GM18526 (cell line): ENCODE results near the gene ZNF70.

ENCODE experiments used
- POLR2A ChIP-seq: IDR thresholded peaks from 3 replicates; pipeline ENCODE4 v1.6.1; 2011; ENCODE audit not compliant: insufficient read length; ENCODE audit errors: extremely low read depth

The ZNF70 gene

GRCh38 chr22:23750714-23751440 is at the start of gene ZNF70:
Gene ZNF70 (minus strand): TSS chr22:23751112. CDS start chr22:23745140, 5,972 bp downstream.
- peak; percentile 46 for TF ChIP-seq POLR2A

DNA sequence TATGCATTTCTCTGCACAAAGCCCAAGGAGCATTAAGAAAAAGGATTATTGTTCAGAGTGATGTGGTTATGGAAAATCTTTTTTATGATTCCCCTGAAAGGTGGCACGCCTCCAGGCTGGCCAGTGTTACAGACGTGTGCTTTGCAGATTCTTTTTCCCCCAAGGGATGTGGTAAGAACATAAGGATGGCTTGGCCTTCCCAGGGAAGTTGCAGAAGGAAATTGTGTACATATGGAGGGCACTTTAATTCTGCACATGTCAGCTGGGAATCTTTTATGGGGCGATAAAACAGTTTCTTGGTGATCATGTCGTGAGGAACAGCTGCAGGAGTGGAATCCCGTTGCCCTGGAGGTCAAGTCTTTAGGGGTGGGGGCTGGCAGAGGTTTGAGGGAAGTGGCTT is 45.5 kb upstream of the ZNF70 start:
- no peak for TF ChIP-seq POLR2A

DNA sequence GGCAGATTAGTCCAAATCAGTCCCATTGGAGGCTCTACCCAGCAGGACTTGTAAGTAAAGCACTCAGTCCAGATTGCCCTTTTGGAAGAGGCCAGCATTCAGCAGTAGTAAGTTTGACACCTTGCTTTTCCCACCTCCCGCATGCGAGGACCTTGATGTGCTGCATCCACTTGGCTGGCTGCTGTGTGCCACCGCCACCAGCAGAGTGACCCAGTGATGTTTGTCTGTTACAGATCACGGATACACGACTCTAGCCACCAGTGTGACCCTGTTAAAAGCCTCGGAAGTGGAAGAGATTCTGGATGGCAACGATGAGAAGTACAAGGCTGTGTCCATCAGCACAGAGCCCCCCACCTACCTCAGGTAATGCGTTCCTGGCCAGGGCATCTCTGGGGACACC is 42.4 kb upstream of the ZNF70 start:
- TF ChIP-seq POLR2A = no peak

- no peak for TF ChIP-seq POLR2A
These were observed 41.1 kb upstream of the ZNF70 start for GRCh38 chr22:23791738-23792645.

DNA sequence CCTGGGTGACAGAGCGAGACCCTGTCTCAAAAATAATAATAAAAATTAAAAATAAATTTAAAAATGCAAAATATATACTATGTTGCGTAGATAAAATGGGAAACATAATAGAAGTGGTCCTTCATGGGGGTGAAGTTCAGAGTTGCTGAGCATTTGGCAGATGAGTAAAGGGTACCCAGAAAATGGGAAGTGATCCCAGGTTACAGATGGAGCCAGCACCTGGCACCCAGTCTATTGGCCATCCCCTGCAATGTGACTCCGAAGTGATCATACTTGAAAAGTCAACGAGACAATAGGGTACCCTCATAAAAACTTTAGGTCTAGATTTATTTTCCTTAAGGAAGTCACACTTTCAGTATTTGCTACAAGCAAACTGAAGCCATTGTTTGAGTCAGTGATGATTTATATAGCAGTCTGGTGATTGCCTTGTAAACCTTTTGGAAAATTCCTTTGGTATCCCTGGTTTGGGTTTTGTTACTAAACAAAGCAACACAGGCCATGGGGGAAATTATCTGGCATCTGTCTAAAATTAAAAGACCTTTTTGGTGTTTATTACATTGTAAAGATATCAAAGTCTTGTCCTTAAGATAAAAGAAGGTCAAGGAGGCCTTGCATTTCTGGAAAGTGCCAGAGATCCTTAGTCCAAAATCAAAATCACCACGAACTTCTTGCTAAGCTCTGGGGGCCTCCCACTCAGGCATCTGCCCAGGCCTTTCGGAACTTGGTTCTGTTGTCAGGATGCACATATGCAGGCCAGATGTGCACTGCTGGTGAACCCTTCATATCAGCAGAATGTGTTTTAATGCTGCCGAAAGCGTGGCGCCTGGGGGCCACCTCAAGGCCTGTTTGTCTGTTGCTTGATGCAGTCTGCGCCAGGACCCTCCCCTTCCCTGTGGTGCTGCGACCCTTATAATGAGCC is 40.2 kb upstream of the ZNF70 start:
- no peak for TF ChIP-seq POLR2A

GRCh38 chr22:23789638-23790037 is 38.7 kb upstream of the ZNF70 start:
- no peak for TF ChIP-seq POLR2A

GRCh38 chr22:23789121-23789520 is 38.2 kb upstream of the ZNF70 start:
- no peak for TF ChIP-seq POLR2A

DNA sequence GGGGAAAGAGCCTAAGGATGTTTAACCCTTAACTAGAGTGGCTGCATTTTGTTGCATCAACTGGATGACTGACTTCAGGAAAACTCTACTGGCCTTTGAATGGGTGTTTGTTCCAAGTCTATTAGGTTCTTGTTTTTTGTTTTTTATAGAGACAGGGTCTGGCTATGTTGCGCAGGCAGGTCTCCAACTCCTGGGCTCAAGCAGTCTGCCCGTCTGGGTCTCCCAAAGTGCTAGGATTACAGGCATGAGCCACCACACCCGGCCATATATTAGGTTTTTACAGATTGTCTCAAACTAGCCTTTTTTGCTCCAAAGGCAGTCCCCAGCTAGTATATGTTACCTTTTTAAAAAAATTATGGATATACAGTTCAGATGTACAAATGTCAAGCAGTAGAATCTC is 37.0 kb upstream of the ZNF70 start:
- TF ChIP-seq POLR2A = no peak

DNA sequence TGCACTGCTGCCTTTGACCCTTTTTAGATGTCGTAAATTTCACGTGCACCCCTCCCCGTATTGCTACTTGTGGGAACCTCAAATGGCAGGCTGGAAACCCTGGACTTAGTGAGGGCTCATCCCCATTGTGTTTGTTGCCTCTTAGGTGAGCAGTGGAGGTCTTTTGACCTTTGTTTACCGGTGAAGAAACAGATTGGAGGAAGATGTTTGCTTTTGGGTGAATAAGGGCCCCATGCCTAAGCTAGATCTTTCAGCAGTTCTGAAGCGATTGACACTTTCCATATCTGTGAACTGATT is 36.6 kb upstream of the ZNF70 start:
- no peak for TF ChIP-seq POLR2A

GRCh38 chr22:23786752-23787599 is 36.1 kb upstream of the ZNF70 start, which contains the start of gene SMARCB1:
Gene SMARCB1 (plus strand): TSS chr22:23786966. CDS start chr22:23787170, 204 bp downstream.
- peak; percentile 80 for TF ChIP-seq POLR2A

- TF ChIP-seq POLR2A = no peak
These were observed 35.4 kb upstream of the ZNF70 start for GRCh38 chr22:23786261-23786710.

- TF ChIP-seq POLR2A = no peak
These were observed 33.4 kb upstream of the ZNF70 start for GRCh38 chr22:23784215-23784732.

DNA sequence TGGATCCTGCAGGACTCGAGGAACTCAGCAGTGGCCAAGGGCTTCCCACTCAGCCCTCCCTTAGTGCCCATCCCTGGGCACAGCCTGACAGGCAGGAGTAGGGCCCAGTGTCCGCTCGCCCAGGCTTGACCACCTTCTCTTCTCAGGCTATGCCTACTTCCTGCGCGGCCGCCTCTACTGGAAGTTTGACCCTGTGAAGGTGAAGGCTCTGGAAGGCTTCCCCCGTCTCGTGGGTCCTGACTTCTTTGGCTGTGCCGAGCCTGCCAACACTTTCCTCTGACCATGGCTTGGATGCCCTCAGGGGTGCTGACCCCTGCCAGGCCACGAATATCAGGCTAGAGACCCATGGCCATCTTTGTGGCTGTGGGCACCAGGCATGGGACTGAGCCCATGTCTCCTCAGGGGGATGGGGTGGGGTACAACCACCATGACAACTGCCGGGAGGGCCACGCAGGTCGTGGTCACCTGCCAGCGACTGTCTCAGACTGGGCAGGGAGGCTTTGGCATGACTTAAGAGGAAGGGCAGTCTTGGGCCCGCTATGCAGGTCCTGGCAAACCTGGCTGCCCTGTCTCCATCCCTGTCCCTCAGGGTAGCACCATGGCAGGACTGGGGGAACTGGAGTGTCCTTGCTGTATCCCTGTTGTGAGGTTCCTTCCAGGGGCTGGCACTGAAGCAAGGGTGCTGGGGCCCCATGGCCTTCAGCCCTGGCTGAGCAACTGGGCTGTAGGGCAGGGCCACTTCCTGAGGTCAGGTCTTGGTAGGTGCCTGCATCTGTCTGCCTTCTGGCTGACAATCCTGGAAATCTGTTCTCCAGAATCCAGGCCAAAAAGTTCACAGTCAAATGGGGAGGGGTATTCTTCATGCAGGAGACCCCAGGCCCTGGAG is 32.6 kb upstream of the ZNF70 start:
- no peak for TF ChIP-seq POLR2A
